GM18868 (cell line): ENCODE results near the gene NUP160.

Experiments used
- ATAC-seq: cut with Tn5 transposase; IDR thresholded peaks from one replicate; pipeline ENCODE4 v1.9.1; 2021; ENCODE audit warnings: mild to moderate bottlenecking, moderate library complexity; ENCODE audit not compliant: unreplicated experiment

NUP160 gene

GRCh38 chr11:47731475-47731874 is 116.7 kb downstream of the NUP160 start:
- no peak for ATAC-seq
